GM19468 (cell line): ENCODE measurements around the gene BDH1.
"Not testable (repeated sequence)": the region's sequence is repeated elsewhere in the genome, so short reads cannot be mapped to it uniquely, and the experiment has no call there.

ENCODE experiments used
- ATAC-seq: cut with Tn5 transposase; IDR thresholded peaks from one replicate; pipeline ENCODE4 v1.9.1; 2021; ENCODE audit warnings: mild to moderate bottlenecking, moderate library complexity, moderate number of reproducible peaks; ENCODE audit not compliant: unreplicated experiment; ENCODE audit errors: extremely low read depth

The BDH1 gene

DNA sequence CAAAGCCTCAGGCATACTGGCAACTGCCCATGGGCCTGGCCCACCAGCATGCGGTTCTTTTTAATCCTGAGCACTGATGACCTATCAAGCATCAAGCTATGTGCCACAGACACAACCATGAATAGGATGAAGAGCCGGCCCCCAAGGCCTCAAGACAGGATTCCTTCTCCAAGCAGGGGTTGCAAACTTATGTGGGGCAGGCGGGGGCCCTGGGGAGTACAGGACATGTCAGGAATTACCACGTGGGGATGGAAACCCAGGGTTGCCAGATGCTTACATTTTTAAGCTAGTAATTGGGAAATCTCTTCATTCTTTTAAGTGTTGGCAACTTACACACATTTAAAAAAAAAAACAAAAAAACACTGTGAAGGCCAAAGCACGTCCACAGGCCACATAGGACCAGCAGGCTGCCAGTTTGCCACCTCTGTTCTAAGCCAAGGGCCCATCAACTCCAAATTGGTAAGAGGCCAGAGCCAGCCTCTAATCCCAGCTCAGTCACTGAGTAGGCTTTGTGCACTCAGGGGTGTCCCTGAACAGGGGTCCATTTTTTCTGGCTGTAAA lies 32.8 kb downstream of the BDH1 start:
- ATAC-seq: no peak

DNA sequence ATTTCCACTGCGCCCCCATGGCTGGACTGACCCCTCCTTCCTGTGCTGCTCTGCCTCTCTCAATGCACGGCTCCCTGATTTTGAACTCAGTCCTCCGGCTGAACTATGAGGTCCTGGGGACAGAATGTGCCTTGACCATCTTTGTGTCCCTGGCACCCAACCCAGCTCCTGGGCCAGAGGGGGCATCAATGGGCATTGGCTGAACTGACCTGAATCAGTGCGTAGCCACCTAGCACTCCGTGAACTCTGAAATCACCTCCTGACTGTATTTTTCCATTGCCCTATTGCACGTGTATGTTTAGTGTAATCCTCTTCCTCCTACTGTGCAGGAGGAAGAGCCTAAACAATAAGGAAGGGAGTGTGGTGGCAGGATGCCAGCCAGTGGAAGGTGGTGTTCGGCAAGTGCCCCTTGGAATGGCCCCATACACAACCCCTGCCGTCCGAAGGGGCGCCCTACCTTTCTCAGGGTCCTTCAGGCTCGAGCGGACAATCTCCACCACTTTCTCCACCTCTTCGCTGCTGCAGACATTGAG lies 33.5 kb downstream of the BDH1 start:
- ATAC-seq: no peak

DNA sequence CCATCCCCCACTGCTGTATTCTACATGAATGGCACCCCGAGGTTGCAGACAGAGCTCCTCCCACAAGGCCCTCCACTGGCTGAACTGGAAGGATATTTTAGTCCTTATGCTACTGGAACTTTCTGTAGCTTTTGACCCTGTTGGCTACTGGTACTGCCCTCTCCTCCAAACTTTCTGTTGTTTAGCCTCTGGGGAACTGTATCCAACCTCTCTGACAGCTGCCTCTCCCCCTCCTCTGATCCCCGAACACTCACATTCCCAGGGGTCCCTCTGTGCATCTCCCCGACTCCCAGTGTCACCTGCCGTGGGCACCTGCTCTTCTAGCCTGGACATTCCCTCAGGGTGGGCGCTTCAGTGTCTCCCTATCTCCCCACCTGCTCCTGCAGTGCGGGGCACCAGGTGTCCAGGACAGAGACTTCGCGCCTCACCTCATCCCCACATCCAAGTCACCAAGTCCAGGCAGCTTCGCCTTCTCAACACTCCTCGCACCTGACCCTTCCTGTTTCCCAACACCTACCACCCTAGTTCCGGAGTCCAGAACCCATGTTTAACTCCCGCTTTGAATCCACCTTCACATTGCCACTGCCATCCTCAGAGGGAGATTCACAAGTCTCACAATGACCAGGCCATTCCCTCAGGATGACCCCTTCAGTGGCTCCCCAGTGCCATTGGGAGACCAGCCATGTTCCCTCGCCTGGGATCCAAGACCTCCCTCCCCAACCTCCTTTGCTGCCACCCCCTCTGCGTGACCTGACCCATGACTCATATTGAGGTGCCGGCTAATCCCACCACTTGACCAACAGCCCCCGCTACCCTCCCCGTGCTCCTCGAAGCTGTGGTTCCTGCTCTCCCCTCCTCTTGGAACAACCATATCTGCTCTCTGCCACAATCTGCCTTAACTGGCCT lies 34.2 kb downstream of the BDH1 start:
- no peak for ATAC-seq

DNA sequence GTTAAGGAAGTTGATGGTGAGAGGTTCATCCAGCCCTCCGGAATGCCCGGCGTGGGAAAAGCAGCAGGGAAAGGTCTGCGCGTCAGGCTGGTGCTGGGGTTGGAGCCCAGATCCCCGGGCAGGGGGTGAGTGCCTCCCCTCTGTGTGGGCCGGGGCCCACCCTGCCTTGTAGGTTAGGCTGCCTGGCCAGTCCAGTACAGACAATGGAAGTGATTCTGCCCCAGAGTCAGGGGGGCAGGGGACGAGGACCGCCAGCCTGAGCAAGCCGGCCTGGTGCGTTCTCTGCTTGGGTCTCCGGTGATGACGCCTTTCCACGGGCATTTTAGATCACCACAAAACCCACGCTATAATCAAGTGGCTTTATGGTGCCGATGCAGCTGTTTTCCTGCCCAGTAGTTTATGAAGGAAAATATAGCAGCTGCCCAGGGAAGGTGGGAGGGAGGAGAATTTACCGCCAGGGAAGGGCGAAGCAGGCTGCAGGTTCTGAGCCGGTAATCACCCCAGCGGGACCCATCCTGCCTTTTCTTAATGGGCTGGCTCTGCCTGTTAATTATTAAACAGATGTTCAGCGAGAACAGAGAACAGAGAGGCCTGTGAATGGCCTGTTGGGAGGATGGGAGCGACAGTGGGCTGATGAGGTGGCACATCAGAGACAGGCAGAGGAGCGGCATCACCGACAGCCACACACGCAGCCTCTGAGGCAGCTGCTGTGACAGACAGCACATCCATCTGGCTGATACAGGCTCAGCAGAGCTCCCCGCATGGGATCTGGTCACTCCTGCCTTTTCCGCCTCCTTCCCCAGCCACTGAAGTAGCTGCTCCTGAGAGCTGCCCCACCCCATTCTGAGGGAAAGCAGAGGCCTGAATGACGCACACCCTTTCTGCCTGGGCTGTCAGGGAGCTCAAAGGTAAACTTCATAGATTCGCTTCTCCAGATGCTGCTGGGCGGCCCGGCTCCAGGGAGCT lies 35.2 kb downstream of the BDH1 start:
- no peak for ATAC-seq

DNA sequence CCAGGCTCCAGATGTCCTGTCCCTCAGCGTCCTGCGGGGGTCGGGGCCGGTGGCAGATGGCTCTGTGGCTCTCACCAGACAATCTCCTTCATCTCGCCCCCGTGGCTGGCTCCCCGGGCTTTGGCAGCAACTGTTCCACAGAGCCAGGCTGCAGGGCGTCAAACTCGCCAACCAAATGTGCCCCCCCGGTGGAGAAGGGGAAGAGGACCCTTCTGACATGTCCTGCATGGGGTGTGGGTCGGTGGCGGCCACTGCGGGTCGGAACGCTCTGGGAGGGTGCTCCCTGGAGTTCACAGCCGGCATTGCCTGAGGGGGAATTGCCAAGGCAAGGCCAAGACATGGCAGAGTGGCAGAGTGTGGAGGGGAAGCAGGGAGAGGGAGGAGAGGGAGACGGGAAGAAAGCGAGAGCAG lies 36.0 kb downstream of the BDH1 start:
- no peak for ATAC-seq

DNA sequence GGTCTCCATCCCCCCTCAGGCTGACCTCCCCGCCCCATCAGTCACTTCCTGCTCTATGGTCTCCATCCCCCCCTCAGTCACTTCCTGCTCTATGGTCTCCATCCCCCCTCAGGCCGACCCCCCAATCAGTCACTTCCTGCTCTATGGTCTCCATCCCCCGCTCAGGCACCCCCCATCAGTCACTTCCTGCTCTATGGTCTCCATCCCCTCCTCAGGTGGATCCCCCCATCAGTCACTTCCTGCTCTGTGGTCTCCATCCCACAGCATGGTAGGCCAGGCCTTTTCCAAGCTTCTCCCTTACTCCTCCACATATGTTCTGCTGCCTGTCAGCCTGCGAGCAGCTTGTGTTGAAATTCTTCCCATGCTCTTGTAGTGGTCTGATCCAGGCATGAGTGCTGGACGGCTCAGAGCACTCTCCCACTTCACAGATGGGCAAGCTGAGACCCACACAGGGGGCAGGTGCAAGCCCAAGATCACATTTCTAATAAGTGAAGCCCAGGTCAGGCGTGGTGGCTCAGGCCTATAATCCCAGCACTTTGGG lies 36.8 kb downstream of the BDH1 start:
- ATAC-seq: no peak

DNA sequence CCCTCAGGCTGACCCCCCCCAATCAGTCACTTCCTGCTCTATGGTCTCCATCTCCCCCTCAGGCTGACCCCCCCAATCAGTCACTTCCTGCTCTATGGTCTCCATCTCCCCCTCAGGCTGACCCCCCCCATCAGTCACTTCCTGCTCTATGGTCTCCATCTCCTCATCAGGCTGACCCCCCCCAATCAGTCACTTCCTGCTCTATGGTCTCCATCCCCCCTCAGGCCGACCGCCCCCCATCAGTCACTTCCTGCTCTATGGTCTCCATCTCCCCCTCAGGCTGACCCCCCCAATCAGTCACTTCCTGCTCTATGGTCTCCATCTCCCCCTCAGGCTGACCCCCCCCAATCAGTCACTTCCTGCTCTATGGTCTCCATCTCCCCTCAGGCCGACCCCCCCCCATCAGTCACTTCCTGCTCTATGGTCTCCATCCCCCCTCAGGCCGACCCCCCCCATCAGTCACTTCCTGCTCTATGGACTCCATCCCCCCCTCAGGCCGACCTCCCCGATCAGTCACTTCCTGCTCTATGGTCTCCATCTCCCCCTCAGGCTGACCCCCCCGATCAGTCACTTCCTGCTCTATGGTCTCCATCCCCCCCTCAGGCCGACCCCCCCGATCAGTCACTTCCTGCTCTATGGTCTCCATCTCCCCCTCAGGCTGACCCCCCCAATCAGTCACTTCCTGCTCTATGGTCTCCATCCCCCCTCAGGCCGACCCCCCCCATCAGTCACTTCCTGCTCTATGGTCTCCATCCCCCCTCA lies 37.7 kb downstream of the BDH1 start:
- not testable (repeated sequence) for ATAC-seq

DNA sequence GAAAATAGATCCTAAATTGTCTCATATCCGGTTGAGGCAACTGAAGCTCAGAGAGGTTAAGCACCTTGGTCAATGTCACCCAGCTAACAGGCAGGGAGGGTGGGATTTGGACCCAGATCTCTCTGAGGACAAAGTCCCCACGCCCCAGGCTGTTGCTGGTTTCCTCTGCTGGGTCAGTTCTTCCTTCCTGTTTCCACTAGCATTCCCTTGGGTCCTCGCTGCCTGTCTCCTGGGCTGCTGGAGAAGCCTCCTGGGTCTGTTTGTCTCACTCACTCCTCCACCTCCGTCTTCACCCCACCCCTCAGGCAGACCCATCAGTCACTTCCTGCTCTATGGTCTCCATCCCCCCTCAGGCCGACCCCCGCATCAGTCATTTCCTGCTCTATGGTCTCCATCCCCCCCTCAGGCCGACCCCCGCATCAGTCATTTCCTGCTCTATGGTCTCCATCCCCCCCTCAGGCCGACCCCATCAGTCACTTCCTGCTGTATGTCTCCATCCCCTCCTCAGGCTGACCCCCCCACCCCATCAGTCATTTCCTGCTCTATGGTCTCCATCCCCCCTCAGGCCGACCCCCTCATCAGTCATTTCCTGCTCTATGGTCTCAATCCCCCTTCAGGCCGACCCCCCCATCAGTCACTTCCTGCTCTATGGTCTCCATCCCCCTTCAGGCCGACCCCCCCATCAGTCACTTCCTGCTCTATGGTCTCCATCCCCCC lies 38.7 kb downstream of the BDH1 start:
- not testable (repeated sequence) for ATAC-seq

DNA sequence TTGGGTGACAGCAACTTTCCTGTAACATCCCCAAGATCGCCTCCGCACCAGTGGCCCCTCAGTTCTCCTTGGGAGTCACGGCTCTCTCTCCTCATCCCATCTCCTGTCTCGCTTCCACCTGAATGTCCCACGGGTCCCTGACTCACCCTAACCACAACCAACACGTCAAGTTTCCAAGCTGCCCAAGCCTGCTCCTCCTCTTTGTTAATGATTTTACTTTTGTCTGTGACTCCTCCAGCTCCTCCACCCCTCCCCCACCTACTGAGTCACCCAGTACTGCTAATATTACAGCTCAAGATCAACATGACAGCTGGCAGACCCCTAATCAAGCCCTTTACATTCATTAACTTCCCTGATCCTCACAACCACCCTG lies 39.3 kb downstream of the BDH1 start:
- ATAC-seq: no peak

DNA sequence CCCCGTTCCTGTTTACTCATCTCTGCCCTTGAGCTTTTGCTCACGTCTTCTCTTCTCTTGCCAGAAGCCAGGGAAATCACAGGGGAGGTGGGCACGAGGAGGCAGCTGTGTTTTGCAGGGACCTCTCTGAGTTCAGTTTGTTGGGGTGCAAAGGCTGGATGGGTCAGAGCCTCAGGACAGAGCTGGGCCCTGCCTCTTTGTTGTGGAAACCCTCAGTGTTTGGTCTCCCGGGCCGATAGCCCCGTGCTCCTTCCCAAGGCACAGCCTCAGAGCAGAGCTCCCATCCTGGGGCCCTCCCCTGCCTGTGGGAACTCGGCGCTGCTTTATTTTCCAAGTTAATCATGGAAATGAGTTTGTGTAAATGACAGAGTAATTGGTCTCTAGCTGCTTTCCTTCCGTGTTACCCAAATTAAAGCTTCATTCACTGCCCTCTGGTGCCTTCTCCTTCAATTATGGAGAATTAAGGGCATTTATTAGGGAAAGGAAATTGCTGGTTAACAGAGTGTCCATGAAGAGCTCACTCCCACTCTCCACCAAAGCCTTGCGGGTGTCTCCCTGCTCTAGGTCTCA lies 40.9 kb downstream of the BDH1 start:
- ATAC-seq: no peak

DNA sequence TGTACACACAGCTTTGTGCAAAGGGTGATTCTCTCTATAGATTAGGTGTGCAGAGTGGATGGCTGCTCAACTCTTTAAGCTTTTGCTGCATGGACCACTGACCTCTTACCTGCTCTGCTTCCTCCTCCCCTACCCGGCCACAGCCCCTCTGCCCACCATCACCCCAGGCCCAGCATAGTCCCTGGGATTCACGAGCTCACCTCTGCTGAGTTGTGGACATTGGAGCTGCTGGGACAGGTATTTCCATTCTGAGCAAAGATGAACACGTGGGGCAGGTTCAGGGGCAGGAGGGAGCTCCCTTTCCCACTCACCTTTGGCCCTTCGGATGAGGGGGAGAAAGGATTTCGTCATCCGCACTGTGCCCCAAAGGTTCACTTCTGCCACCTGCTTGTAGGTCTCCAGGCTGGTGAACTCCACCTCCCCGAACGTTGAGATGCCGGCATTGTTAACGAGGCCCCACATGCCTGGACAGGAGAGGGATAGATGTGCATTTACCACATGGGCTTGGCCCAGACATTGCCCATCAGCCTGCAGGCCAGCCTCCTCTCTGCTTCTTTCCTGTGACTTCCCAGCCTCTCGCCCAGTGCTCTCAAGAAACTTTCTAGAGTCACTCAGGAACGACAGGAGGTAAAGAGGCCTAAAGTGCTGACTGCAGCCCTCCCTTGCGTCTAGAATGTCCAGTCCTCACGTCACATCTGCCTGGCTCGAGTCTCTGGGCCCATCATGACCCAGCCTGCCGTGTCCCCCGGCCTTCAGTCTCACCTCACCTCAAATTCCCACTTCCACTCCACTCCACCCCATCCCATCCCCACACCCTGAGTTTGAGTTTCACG lies 41.6 kb downstream of the BDH1 start:
- no peak for ATAC-seq

DNA sequence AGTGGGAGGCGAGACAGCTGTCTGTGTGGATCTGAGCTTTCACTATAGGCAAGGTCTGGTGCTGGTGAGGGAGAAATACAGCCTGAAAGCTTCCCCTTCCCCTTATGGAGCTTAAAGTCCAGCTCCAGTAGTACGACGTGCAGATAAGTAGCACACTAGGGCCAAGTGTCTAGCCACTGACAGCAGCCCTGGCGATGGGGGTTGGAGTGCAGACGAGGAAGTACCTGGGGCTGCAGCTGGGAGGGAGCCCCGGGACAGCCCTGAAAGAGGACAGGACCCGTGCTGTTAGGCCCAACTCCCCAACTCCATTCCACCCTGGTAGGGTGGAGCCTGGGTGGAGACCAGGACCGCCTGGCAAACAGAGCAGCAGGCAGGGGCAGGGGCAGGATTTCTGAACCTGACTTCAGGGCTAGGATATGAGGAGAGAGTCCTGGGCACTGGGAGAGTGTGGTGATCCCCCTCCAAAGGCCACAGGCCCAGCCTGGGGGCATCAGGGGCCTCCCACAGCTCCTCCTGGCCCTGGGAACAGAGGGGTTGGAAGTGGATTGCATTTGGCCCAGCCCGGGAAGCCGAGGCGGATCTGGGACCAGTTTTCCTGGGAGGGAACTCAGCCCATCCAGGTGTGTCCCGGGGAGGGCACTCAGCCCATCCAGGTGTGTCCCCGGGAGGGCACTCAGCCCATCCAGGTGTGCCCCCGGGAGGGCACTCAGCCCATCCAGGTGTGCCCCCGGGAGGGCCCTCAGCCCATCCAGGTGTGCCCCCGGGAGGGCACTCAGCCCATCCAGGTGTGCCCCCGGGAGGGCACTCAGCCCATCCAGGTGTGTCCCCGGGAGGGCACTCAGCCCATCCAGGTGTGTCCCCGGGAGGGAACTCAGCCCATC lies 42.8 kb downstream of the BDH1 start:
- ATAC-seq: no peak

DNA sequence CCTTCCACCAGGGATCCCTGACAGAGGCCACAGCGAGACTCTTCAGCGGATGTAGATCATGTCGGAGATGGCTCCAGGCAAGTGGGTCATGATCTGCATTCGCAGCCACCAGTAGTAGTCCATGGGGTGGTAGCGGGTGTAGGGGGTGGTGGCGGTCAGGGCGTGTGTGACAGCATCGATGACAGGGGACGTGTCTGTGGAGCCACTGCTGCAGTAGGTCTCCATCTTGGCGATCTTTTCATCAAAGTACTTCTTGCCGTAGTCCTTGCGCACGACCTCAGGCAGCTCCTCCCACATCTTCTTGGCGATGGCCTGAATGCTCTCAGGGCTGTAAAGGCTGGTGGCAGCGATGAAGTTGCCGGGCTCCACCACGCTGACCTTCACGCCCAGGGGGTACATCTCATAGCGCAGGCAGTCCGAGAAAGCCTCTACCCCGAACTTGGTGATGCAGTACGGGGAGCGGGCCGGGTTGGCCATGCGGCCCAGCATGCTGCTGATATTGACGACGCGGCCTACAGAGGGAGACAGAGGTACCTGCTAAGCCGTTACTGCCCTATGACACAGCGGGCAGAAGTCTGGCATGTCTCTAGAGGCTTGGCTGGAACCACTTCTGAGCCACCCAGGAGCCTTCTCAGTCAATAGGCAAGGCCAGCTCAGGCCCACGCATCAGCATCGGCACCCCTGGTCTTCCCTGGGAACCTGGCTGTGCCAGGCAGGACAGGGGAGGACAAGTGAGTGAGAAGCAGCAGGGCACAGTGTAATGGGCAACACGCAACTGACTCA lies 43.7 kb downstream of the BDH1 start:
- no peak for ATAC-seq

DNA sequence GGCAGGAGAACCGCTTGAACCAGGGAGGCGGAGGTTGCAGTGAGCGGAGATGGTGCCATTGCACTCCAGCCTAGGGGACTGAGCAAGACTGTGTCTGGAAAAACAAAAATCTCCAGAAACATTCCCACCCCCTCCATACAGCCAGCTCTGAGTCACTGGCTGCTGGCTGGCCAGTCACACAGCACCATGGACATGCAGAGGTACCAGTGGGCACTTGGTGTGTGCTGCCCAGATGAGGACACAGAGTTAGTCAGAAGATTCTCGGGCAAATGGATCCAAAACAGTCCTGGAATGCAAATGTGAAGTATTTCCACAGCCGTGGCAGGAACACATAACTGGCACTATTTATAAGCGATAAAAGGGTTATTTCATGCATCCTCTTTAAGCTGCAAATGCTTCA lies 44.6 kb downstream of the BDH1 start:
- ATAC-seq: no peak

DNA sequence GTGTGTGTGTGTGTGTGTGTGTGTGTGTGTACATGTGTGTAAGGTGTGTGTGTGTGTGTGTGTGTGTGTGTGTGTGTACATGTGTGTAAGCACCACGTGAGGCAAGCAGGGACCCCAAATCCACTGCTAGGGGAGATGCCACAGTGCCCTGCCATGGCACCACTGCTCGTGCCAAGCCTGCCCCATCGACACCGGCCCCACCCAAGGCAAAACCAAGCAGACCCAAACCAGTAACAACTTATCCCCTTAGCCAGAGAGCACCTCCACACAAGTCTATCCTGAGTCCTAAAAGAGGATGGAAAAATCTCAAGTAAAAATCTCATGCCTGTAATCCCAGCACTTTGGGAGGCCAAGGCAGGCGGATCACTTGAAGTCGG lies 45.1 kb downstream of the BDH1 start:
- no peak for ATAC-seq
